OCI-LY1 (cell line): Measurements from ENCODE around the gene AGXT2.

Experiments used
- H2AFZ ChIP-seq: fragments of 200-600 bp; sonication (generic), shearing (Covaris generic); 2 replicates; pipeline ENCODE4 v1.6.0; 2014; ENCODE audit warnings: antibody characterized with exemption, mild to moderate bottlenecking, low read length
- H3F3A ChIP-seq: fragments of 200-600 bp; sonication (generic), shearing (Covaris generic); 2 replicates; pipeline ENCODE4 v1.6.0; 2014; ENCODE audit warnings: mild to moderate bottlenecking, antibody characterized with exemption, low read length, moderate library complexity; ENCODE audit not compliant: insufficient read depth
- H3K27ac ChIP-seq: fragments of 200-600 bp; sonication (generic); 2 replicates; pipeline ENCODE4 v1.5.1; 2014; ENCODE audit warnings: low read length, mixed run types, mild to moderate bottlenecking, low read depth; ENCODE audit not compliant: poor library complexity, severe bottlenecking
- H3K27me3 ChIP-seq: fragments of 200-600 bp; sonication (generic); 2 replicates; pipeline ENCODE4 v1.6.0; 2014; ENCODE audit warnings: antibody characterized with exemption, mild to moderate bottlenecking, low read length, moderate library complexity; ENCODE audit not compliant: insufficient read depth
- H3K36me3 ChIP-seq: fragments of 200-600 bp; sonication (generic); 2 replicates; pipeline ENCODE4 v1.6.1; 2014; ENCODE audit warnings: mild to moderate bottlenecking, antibody characterized with exemption, low read length, moderate library complexity, mixed read lengths; ENCODE audit not compliant: insufficient read depth
- H3K4me1 ChIP-seq: fragments of 200-600 bp; sonication (generic); 2 replicates; pipeline ENCODE4 v1.5.1; 2014; ENCODE audit warnings: mild to moderate bottlenecking, low read length, moderate library complexity; ENCODE audit not compliant: insufficient read depth, severe bottlenecking
- H3K4me2 ChIP-seq: fragments of 200-600 bp; sonication (generic), shearing (Covaris generic); 2 replicates; pipeline ENCODE4 v1.6.1; 2014; ENCODE audit warnings: low read length
- H3K4me3 ChIP-seq: fragments of 200-600 bp; sonication (generic); 2 replicates; pipeline ENCODE4 v1.5.1; 2014; ENCODE audit warnings: low read length, low read depth, mild to moderate bottlenecking, mixed read lengths; ENCODE audit not compliant: poor library complexity, severe bottlenecking
- H3K79me2 ChIP-seq: fragments of 200-600 bp; shearing (Covaris generic); 2 replicates; pipeline ENCODE4 v1.6.1; 2016; ENCODE audit warnings: mixed run types, low read length, mixed read lengths; ENCODE audit not compliant: insufficient read depth
- H3K9ac ChIP-seq: fragments of 200-600 bp; sonication (generic), shearing (Covaris generic); 2 replicates; pipeline ENCODE4 v1.6.1; 2014; ENCODE audit warnings: mild to moderate bottlenecking, low read length, mixed read lengths
- H3K9me2 ChIP-seq: fragments of 200-600 bp; sonication (generic), shearing (Covaris generic); 2 replicates; pipeline ENCODE4 v1.6.1; 2014; ENCODE audit warnings: low read depth, mild to moderate bottlenecking, low read length, mixed read lengths
- H3K9me3 ChIP-seq: fragments of 200-600 bp; shearing (Covaris generic); 2 replicates; pipeline ENCODE4 v1.6.1; 2014; ENCODE audit warnings: low read length, mixed read lengths
- H4K20me1 ChIP-seq: fragments of 200-600 bp; sonication (generic), shearing (Covaris generic); 2 replicates; pipeline ENCODE4 v1.6.0; 2016; ENCODE audit warnings: mild to moderate bottlenecking, low read length; ENCODE audit not compliant: insufficient read depth
- CTCF ChIP-seq: fragments of 200-600 bp; sonication (generic), shearing (Covaris generic); IDR thresholded peaks from 2 replicates; pipeline ENCODE4 v1.5.1; 2017; ENCODE audit warnings: mild to moderate bottlenecking, antibody characterized with exemption, low read length, moderate library complexity, mixed read lengths
- EZH2 ChIP-seq: fragments of 200-600 bp; sonication (generic), shearing (Covaris generic); IDR thresholded peaks from 2 replicates; pipeline ENCODE4 v1.8.0; 2017; ENCODE audit warnings: borderline replicate concordance, mixed run types, mild to moderate bottlenecking, antibody characterized with exemption, low read length, moderate library complexity, mixed read lengths

The AGXT2 gene

GRCh38 chr5:35060236-35060635, 12.5 kb upstream of the AGXT2 start:
- no peaks in the 10 kb centered on the region for H3K79me2 ChIP-seq
- no peak overlapping the region for H3K4me2 ChIP-seq
- no peaks in the 10 kb centered on the region for H4K20me1 ChIP-seq
- H3K27ac ChIP-seq: no peak overlapping the region
- no peak for TF ChIP-seq CTCF
- TF ChIP-seq EZH2: no peak
- H3K9me2 ChIP-seq: no peaks in the 10 kb centered on the region
- no peak overlapping the region for H3K9ac ChIP-seq
- H3K4me1 ChIP-seq: no peaks in the 10 kb centered on the region
- no peaks in the 10 kb centered on the region for H3K27me3 ChIP-seq
- no peaks in the 10 kb centered on the region for H3F3A ChIP-seq
- no peak overlapping the region for H3K4me3 ChIP-seq
- H2AFZ ChIP-seq: no peak overlapping the region
- no peaks in the 10 kb centered on the region for H3K9me3 ChIP-seq
- H3K36me3 ChIP-seq: no peaks in the 10 kb centered on the region

GRCh38 chr5:35059251-35059650, 11.5 kb upstream of the AGXT2 start:
- no peaks in the 10 kb centered on the region for H3K36me3 ChIP-seq
- no peak overlapping the region for H3K4me3 ChIP-seq
- H3K9me2 ChIP-seq: no peaks in the 10 kb centered on the region
- no peaks in the 10 kb centered on the region for H3K27me3 ChIP-seq
- no peak overlapping the region for H3K9ac ChIP-seq
- H3K79me2 ChIP-seq: no peaks in the 10 kb centered on the region
- H4K20me1 ChIP-seq: no peaks in the 10 kb centered on the region
- H3F3A ChIP-seq: no peaks in the 10 kb centered on the region
- TF ChIP-seq EZH2: no peak
- TF ChIP-seq CTCF: no peak
- H3K4me1 ChIP-seq: no peaks in the 10 kb centered on the region
- H3K9me3 ChIP-seq: no peaks in the 10 kb centered on the region
- no peak overlapping the region for H2AFZ ChIP-seq
- no peak overlapping the region for H3K27ac ChIP-seq
- no peak overlapping the region for H3K4me2 ChIP-seq

- Histone ChIP-seq H2AFZ (no peak overlapping the region), H3K4me3 (no peak overlapping the region), H3K9ac (no peak overlapping the region), H3K79me2 (no peaks in the 10 kb centered on the region), H3K27me3 (no peaks in the 10 kb centered on the region), H4K20me1 (no peaks in the 10 kb centered on the region), H3K9me2 (no peaks in the 10 kb centered on the region), H3K9me3 (no peaks in the 10 kb centered on the region), H3K27ac (no peak overlapping the region), H3K4me1 (no peaks in the 10 kb centered on the region), H3K36me3 (no peaks in the 10 kb centered on the region), H3K4me2 (no peak overlapping the region), H3F3A (no peaks in the 10 kb centered on the region)
- no peak for TF ChIP-seq EZH2
- no peak for TF ChIP-seq CTCF
Observed at GRCh38 chr5:35058374-35058788, 10.6 kb upstream of the AGXT2 start.
